Fibroblast of skin of scalp (primary cell): Measurements from ENCODE around the gene CRACR2B.
A peak's percentile ranks its signal among the peaks of the same experiment; 100 is the strongest.

Experiments used
- DNase-seq: peaks from one replicate; pipeline ENCODE4 v3.0.0-alpha.2; 2013

CRACR2B gene

GRCh38 chr11:839875-840617, 12.3 kb downstream of the CRACR2B start:
- no peak for DNase-seq

GRCh38 chr11:841981-842369, 14.3 kb downstream of the CRACR2B start:
- DNase-seq = no peak

- peak; percentile 89 for DNase-seq
Observed at GRCh38 chr11:842370-843002, 14.8 kb downstream of the CRACR2B start, which contains the start of the genes POLR2L and TSPAN4. POLR2L (minus strand) TSS chr11:842529; CDS start chr11:842508, 21 bp downstream. TSPAN4 (plus strand) TSS chr11:842852; CDS start chr11:850305, 7,453 bp downstream.

GRCh38 chr11:843086-843734, 15.5 kb downstream of the CRACR2B start:
- DNase-seq = no peak

- DNase-seq = peak; percentile 97
Observed at GRCh38 chr11:843818-844692, 16.3 kb downstream of the CRACR2B start.

GRCh38 chr11:844693-845644, 17.2 kb downstream of the CRACR2B start:
- peak; percentile 93 for DNase-seq

GRCh38 chr11:845872-846495, 18.3 kb downstream of the CRACR2B start:
- peak; percentile 78 for DNase-seq

- peak; percentile 31 for DNase-seq
Observed at GRCh38 chr11:846496-847098, 18.9 kb downstream of the CRACR2B start.

GRCh38 chr11:847876-848275, 20.2 kb downstream of the CRACR2B start:
- DNase-seq = no peak

- DNase-seq = peak; percentile 37
Observed at GRCh38 chr11:848380-848931, 20.7 kb downstream of the CRACR2B start.

- DNase-seq = no peak
Observed at GRCh38 chr11:849104-849824, 21.5 kb downstream of the CRACR2B start.

GRCh38 chr11:849951-850774, 22.4 kb downstream of the CRACR2B start:
- DNase-seq = no peak

- no peak for DNase-seq
Observed at GRCh38 chr11:850775-851763, 23.4 kb downstream of the CRACR2B start.

GRCh38 chr11:852762-853161, 25.0 kb downstream of the CRACR2B start:
- DNase-seq = no peak

GRCh38 chr11:853682-854448, 26.1 kb downstream of the CRACR2B start:
- no peak for DNase-seq

GRCh38 chr11:854601-855329, 27.0 kb downstream of the CRACR2B start:
- DNase-seq = no peak
